Peyer's patch (tissue), 4 donors: ENCODE data around the gene BRF1.

Source experiments
- POLR2A ChIP-seq, 2 donors: fragments of 450-650 bp; IDR thresholded peaks; one replicate each; pipeline ENCODE4 v1.5.1; 2017; ENCODE audit warnings: antibody characterized with exemption in 2 of 2, mild to moderate bottlenecking in 2 of 2, moderate library complexity in 2 of 2
- TF ChIP-seq, protein P1 (sequence below), 6 experiments: fragments of 450-650 bp in 4 of 6; fragments of 200-600 bp in 2 of 6; sonication (generic) in 1 of 6; IDR thresholded peaks; one replicate each; pipeline ENCODE4 v1.5.1; 2017 to 2019; ENCODE audit warnings: antibody characterized with exemption in 6 of 6, mild to moderate bottlenecking in 3 of 6, moderate library complexity in 1 of 6

DNA sequence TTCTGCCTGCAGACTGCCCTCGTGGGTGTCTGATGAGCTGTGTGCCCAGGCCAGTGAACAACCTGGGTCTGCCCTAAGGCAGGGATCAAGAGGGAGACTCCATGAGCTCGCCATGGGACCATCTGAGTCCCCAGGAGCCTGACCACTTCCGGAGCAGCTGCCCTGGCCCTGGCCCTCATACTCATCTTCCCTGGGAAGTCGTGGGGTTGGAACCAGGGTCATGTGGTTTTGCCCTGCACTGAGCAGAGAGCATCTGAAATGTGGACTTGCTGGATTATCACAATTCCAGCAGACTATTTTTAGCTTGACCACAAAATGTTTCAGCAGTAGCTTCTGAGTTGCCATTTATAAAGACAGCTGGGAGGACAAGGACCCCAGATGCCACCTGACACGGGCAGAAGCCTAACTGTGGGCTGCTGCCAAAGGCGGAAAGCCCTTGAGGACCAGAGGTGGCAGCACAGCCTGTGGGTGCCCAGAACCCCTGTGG lies 45.7 kb downstream of the BRF1 start:
- TF ChIP-seq, protein P1, sequence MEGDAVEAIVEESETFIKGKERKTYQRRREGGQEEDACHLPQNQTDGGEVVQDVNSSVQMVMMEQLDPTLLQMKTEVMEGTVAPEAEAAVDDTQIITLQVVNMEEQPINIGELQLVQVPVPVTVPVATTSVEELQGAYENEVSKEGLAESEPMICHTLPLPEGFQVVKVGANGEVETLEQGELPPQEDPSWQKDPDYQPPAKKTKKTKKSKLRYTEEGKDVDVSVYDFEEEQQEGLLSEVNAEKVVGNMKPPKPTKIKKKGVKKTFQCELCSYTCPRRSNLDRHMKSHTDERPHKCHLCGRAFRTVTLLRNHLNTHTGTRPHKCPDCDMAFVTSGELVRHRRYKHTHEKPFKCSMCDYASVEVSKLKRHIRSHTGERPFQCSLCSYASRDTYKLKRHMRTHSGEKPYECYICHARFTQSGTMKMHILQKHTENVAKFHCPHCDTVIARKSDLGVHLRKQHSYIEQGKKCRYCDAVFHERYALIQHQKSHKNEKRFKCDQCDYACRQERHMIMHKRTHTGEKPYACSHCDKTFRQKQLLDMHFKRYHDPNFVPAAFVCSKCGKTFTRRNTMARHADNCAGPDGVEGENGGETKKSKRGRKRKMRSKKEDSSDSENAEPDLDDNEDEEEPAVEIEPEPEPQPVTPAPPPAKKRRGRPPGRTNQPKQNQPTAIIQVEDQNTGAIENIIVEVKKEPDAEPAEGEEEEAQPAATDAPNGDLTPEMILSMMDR (IDR thresholded peaks at IDR 0.05) = no peak
- TF ChIP-seq POLR2A (IDR thresholded peaks at IDR 0.05) = no peak
